GM12878 (cell line): ENCODE results near the gene BBS9. TPM values are rescaled to one million over a fixed set of nuclear protein-coding genes. Genes with fewer than 3 reads are reported as not detected.

Experiments used
- ATAC-seq: fragments of 200-7000 bp; cut with Tn5 transposase; 3 replicates; pipeline ENCODE4 v1.9.1; 2020; ENCODE audit warnings: mild to moderate bottlenecking, moderate library complexity
- BruUV-seq: library from RNA; stranded (reverse); fragments of 400-500 nt; replicated peaks from 2 replicates; lab custom pipeline; 2021; lab: Mats Ljungman, UMichigan
- CTCF ChIA-PET: fragments of 300-600 bp; sonication (Branson Sonifier 250); formaldehyde crosslinking; extraction: SDS; loops from one replicate; lab custom pipeline; 2021; ENCODE audit warnings: inconsistent platforms; lab: Yijun Ruan, JAX
- POLR2A ChIA-PET: fragments of 350-600 bp; formaldehyde crosslinking; extraction: SDS; loops from one replicate; lab custom pipeline; 2021; ENCODE audit warnings: inconsistent platforms; lab: Charles Lee
- RAD21 ChIA-PET: fragments of 300-600 bp; sonication (Branson Sonifier 250); formaldehyde crosslinking; loops from one replicate; lab custom pipeline; 2023; ENCODE audit warnings: antibody characterized with exemption; ENCODE audit not compliant: unreplicated experiment; lab: Charles Lee
- SMC1A ChIA-PET: fragments of 300-600 bp; sonication (Branson Sonifier 250); formaldehyde crosslinking; loops from one replicate; lab custom pipeline; 2023; ENCODE audit not compliant: unreplicated experiment, uncharacterized antibody; lab: Charles Lee
- DNase-seq: peaks from one replicate; pipeline ENCODE4 v3.0.0-alpha.2; 2011; ENCODE audit warnings: low read depth, low spot score
- FAIRE-seq: peaks from 3 replicates; lab custom pipeline; 2011; peaks lifted over from hg19 to GRCh38; lab: Jason Lieb, UNC
- H2AFZ ChIP-seq: 2 replicates; pipeline ENCODE4 v1.6.0; 2011; ENCODE audit warnings: low read depth, low read length, control low read depth; ENCODE audit not compliant: control insufficient read depth
- H3K27ac ChIP-seq: 2 replicates; pipeline ENCODE4 v1.5.1; 2011; ENCODE audit warnings: control low read depth; ENCODE audit not compliant: control insufficient read depth, insufficient read depth
- H3K27me3 ChIP-seq, 2 experiments: replicated peaks in 1 of 2; 2 replicates each; pipeline versions ENCODE4 v1.6.0 to v1.6.1; 2011; ENCODE audit warnings: low read length in 1 of 2; ENCODE audit not compliant: control insufficient read depth in 2 of 2, insufficient read depth in 2 of 2
- H3K36me3 ChIP-seq, 2 experiments: 2 replicates each; pipeline ENCODE4 v1.5.1; 2011; ENCODE audit warnings: low read length in 1 of 2; ENCODE audit not compliant: control insufficient read depth in 2 of 2, insufficient read depth in 2 of 2
- H3K4me1 ChIP-seq: 2 replicates; pipeline ENCODE4 v1.6.1; 2011; ENCODE audit warnings: mild to moderate bottlenecking, low read length, moderate library complexity, mixed read lengths; ENCODE audit not compliant: control insufficient read depth, insufficient read depth
- H3K4me2 ChIP-seq: 2 replicates; pipeline ENCODE4 v1.6.0; 2011; ENCODE audit warnings: control low read depth; ENCODE audit not compliant: control insufficient read depth, insufficient read depth
- H3K4me3 ChIP-seq: fragments of 200-600 bp; sonication (generic); 2 replicates; pipeline ENCODE4 v1.5.1; 2016
- H3K79me2 ChIP-seq: 2 replicates; pipeline ENCODE4 v1.6.0; 2011; ENCODE audit warnings: low read length; ENCODE audit not compliant: control insufficient read depth, insufficient read depth
- H3K9ac ChIP-seq: 2 replicates; pipeline ENCODE4 v1.8.0; 2011; ENCODE audit warnings: low read length, control low read depth, mixed read lengths; ENCODE audit not compliant: control insufficient read depth, insufficient read depth
- H3K9me3 ChIP-seq: replicated peaks from 3 replicates; pipeline ENCODE4 v1.5.1; 2011; ENCODE audit warnings: mild to moderate bottlenecking, low read length; ENCODE audit not compliant: control insufficient read depth, insufficient read depth
- H4K20me1 ChIP-seq: 2 replicates; pipeline ENCODE4 v1.6.0; 2011; ENCODE audit not compliant: control insufficient read depth, insufficient read depth
- EGR1 ChIP-seq, 2 experiments: IDR thresholded peaks; 1 replicate in 1 of 2; 2 replicates in 1 of 2; pipeline ENCODE4 v1.6.1; 2011 to 2012; ENCODE audit warnings: low read depth in 2 of 2, low read length in 2 of 2, borderline replicate concordance in 1 of 2, mild to moderate bottlenecking in 1 of 2, moderate library complexity in 1 of 2
- KAT2A ChIP-seq: conservative IDR thresholded peaks from 2 replicates; pipeline ENCODE4 v1.6.1; 2011; ENCODE audit warnings: low read depth, low read length; ENCODE audit not compliant: control insufficient read depth
- PAX5 ChIP-seq: IDR thresholded peaks from 2 replicates; pipeline ENCODE4 v1.6.1; 2011; ENCODE audit warnings: low read depth, low read length, borderline replicate concordance
- PBX3 ChIP-seq: IDR thresholded peaks from 2 replicates; pipeline ENCODE4 v1.6.1; 2011; ENCODE audit warnings: mild to moderate bottlenecking, low read depth, low read length, moderate library complexity; ENCODE audit not compliant: insufficient replicate concordance
- PKNOX1 ChIP-seq: fragments of 450-650 bp; IDR thresholded peaks from 2 replicates; pipeline ENCODE4 v1.6.1; 2016; ENCODE audit warnings: mild to moderate bottlenecking
- POU2F2 ChIP-seq: IDR thresholded peaks from 3 replicates; pipeline ENCODE4 v1.6.1; 2011; ENCODE audit warnings: low read depth, mild to moderate bottlenecking, low read length, borderline replicate concordance
- WGBS: methylation state at CpG from one replicate; pipeline ENCODE4 v1.1.6; 2016; ENCODE audit warnings: low lambda C conversion rate; ENCODE audit not compliant: insufficient replicate concordance, insufficient coverage; ENCODE audit errors: missing lambda C conversion rate; 5-methylcytosine and 5-hydroxymethylcytosine counted together
- in situ Hi-C: fragments of 300-500 bp; cut with MboI; formaldehyde crosslinking; loops from 9 replicates; pipeline ENCODE4 v1.14.3; 2018; ENCODE audit warnings: mixed read lengths
- intact Hi-C: fragments of 100-400 bp; cut with micrococcal nuclease; formaldehyde crosslinking; loops from one replicate; pipeline ENCODE4 v1.14.2; 2022; ENCODE audit not compliant: unreplicated experiment
- polyA plus RNA-seq, 11 experiments: library from polyadenylated mRNA; depleted of rRNA in 4 of 11; unstranded in 6 of 11; stranded (reverse) in 5 of 11; fragments of >200 nt; fragmentation: Nextera tagmentation in 4 of 11; fragmentation: Illumina TruSeq in 1 of 11; extraction: Ambion mirVana in 4 of 11; extraction: Trizol in 1 of 11; gene quantifications; 1 replicate in 1 of 11; 2 replicates in 10 of 11; pipeline versions ENCODE4 v1.2.1 to v1.2.3, GENCODE V29; 2011 to 2016; ENCODE audit warnings: inconsistent platforms in 2 of 11, missing spikeins in 2 of 11, low read depth in 1 of 11
- total RNA-seq, 4 experiments: library from RNA; depleted of rRNA in 3 of 4; stranded (reverse); fragments of >200 nt in 3 of 4; fragmentation: Illumina TruSeq in 1 of 4; extraction: Trizol in 1 of 4; gene quantifications; 2 replicates each; pipeline versions ENCODE4 v1.2.1 to v1.2.3, GENCODE V29; 2013 to 2021

The BBS9 gene
- total and polyA plus RNA-seq, 10 of the 15 experiments (the other 5 are each of a cell fraction or from before 2014, with no cell fraction given) = 1.2 to 5.6 (median 2.3) TPM

GRCh38 chr7:33392148-33392547 lies 262.8 kb downstream of the BBS9 start:
- ChIA-PET RAD21 (no interaction called here), CTCF (no interaction called here), POLR2A (no interaction called here), SMC1A (no interaction called here)
- H3K27ac ChIP-seq = no peak overlapping the region
- ATAC-seq = no peak
- H4K20me1 ChIP-seq = no peaks in the 10 kb centered on the region
- no TSS peak for BruUV-seq
- no peaks in the 10 kb centered on the region for H3K79me2 ChIP-seq
- H3K4me3 ChIP-seq = no peak overlapping the region
- H2AFZ ChIP-seq = no peak overlapping the region
- FAIRE-seq = no peak
- no peak overlapping the region for H3K4me2 ChIP-seq
- no peak overlapping the region for H3K9ac ChIP-seq
- H3K36me3 ChIP-seq = no peaks in the 10 kb centered on the region
- no peaks in the 10 kb centered on the region for H3K9me3 ChIP-seq
- TF ChIP-seq PAX5 (peak; percentile 88), KAT2A (no peak)
- no peaks in the 10 kb centered on the region for H3K4me1 ChIP-seq
- in situ Hi-C loops (no loop called here), intact Hi-C loops (no loop called here)
- DNase-seq = no peak
- WGBS = 0% methylated on average over 1 of the region's 1 CpG
- H3K27me3 ChIP-seq = no peaks in the 10 kb centered on the region

DNA sequence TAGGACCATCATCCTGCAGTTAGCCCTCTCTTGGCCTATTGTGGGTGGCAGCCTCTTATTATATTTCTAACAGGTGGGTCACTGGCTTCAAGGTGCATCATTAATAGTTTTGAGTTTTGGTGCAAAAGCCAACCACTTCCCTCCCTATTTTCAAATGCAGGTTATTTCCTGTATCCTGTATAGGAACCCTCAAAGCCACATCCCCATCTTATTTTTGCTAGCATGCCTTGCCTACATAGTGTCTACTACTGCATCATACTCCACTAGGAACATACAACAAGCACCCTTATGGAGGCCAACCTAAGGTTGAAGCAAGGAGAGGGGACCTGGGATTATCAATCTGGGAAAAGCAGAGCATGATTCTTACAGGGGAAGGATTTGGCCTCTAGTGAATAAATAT lies 264.4 kb downstream of the BBS9 start:
- H3K27ac ChIP-seq = no peak overlapping the region
- H3K27me3 ChIP-seq = no peaks in the 10 kb centered on the region
- no peaks in the 10 kb centered on the region for H4K20me1 ChIP-seq
- no peak for FAIRE-seq
- no peak for ATAC-seq
- intact Hi-C loops (no loop called here), in situ Hi-C loops (no loop called here)
- no peak overlapping the region for H2AFZ ChIP-seq
- H3K9ac ChIP-seq = no peak overlapping the region
- H3K79me2 ChIP-seq = no peaks in the 10 kb centered on the region
- ChIA-PET SMC1A (no interaction called here), CTCF (no interaction called here), RAD21 (no interaction called here), POLR2A (no interaction called here)
- H3K9me3 ChIP-seq = no peaks in the 10 kb centered on the region
- TF ChIP-seq PKNOX1 (no peak), EGR1 (IDR thresholded peaks at IDR 0.05; ENCODE audit: borderline replicate concordance in 1 of 2, low read depth in 2 of 2, low read length in 2 of 2) (no peak), PBX3 (no peak), POU2F2 (no peak)
- DNase-seq = no peak
- H3K4me1 ChIP-seq = no peaks in the 10 kb centered on the region
- H3K4me2 ChIP-seq = no peak overlapping the region
- H3K36me3 ChIP-seq = no peaks in the 10 kb centered on the region
- H3K4me3 ChIP-seq = no peak overlapping the region
- no TSS peak for BruUV-seq
